ENCODE data around the gene AKAP1.

AKAP1 gene

DNA sequence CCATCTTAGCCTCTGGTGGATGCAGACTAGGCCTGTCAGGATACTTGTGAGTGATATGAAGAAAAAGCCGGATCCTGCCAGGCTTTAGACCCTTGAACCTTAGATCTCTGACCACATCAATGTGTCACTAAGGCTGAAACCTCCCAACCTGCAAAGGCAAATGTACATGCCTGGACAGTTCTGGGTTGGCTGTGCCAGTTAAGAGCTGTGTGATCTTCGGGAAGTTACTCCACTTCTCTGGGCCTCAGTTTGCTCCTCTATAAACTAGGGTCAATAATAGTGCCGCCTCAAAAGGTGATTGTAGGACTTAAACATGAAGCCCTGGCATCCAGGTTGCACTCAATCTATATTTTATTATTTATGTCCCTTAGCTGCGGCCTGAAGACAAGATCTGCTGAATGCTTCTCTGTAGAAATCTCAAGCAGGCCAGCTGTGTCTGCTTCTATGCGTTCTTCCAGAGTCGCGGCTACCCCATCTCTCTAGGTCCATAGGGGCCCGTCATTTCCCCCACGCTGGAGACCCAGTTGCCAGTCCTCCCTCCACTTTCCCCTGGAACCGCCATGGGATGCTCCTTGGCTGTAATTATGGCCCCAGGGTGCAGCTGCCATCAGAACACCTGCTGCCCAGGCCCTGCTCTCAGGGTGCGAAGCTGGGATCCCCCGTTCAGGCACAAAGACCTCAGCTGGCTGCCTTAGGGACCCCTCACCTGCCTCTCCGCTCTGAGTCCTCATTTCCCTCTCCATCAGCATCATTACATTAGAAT is 50.2 kb downstream of the AKAP1 start:
- no peak for DNase-seq

DNA sequence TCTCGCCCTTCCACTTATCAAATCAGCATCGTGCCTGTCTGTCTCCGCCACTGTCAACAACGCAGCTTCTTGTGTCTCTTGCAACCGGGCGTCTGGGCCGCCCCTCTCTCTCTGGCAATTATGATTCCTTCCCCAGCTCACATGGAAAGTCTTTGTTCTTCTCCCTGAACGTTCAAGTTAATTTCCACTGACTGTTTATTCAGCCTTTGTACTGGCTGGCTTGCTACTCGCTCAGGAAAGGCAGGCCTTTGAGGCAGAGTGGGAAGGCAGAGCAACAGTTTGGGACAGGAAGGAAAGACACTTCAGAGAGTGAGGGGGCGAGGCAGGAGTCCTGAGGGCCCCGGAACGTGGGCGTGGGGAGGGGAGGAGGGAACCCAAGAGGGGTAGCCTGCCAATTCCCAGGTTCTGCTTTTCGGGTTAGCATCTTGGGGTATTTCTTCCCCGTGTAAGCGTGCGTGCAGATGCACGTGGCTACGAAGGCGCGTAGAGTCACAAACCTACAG is 50.8 kb downstream of the AKAP1 start:
- DNase-seq = no peak

DNA sequence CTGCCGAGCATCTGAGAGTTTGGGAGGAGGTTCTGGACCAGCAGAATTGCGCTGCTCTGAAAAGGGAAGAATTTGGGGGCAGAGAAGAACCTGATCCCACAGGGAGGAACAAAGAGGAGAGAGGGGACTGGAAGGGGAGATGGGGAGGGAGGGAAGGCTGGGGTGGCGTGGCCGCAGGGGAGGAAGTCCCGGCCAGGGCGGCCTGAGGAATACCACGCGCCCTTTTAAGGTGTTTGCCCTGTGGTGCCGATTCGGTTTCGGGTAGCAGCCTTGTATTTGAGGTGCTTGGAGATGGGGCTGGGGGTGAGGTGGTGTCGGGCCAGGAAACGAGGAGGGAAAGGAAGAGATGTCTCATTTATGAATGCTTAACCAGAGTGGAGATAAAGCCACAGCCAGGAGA is 51.3 kb downstream of the AKAP1 start:
- DNase-seq = no peak

DNA sequence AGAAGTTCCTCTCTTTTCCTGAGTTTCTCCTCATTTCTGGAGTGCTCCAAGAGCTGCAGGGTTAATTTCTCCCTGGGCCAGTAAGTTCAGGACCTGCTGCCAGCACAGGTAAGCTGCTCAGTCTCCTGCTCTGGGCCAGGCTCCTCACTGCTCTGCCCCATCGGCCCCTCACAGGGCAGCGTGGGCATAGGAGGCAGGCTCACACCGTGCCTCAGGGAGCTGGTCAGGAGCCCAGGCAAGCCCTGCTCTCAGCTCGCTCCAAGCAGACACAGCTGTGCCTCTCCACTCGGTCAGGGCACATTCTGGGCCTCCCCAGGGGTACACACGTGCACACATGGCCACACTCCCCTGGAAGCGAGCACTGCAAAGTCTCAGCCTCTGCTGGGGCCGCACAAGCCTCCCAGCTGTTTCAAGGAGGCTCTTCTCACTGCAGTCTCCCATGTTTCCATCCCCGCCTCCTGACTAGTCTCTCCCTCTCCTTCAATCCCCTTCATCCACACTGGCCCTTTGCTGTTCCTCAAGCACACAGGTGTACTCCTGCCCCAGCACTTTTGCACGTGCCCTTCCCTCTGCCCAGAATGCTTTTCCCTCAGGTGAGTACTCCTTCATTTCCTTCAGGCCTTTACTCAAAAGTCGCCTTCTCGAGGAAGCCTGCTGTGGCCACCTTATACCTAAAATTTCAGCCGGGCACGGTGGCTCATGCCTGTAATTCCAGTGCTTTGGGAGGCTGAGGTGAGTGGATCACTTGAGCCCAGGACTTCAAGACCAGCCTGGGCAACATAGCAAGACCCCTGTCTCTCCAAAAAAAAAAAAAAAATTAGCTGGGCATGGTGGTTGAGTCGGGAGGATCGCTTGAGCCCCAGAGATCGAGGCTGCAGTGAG is 53.2 kb downstream of the AKAP1 start:
- DNase-seq = no peak

DNA sequence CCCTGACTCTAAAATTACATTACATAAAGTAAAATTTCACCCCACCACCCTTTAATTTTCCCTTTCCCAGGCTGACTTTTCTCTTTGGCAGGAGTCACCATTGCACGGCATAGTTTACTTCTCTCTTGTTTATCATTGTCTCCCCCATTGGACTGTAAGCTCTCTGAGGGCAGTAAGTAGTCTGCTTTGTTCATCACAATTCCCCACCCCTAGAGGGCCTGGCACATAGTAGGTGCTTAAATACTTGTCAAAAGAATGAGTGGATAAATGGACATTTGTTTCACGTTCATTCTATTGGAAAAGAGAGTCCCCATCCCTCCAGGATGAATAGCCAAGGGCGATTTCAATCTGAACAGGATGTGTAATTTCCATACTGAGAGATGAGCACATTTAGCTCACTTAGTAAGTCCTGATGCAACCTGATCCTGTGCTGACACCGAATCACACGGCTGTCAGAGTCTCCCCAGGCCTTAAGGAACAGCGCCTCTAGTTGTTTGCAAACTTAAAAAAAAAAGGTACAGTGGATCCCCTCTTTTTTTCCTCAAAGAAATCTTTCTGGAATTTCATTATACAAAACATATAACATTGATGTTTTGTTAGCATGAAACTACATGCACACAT is 54.0 kb downstream of the AKAP1 start:
- no peak for DNase-seq

DNA sequence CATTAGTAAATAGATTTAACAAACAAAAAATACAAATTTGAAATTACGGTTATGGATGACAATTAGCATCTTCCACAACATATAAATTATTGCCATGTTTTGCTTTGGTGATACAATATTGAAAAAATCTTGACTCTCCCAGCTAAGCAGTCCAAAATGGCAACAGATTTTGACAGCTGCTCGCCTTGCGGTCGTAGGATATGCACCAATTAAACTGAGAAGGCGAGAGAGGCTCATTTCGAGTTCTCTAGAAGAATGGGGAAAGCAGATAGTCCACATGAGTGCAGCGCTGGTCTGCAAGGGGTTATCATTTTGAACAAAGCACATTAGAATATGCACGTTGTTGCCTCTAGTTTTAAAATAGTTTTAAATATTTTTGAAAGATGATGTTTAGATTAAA is 55.3 kb downstream of the AKAP1 start:
- no peak for DNase-seq

DNA sequence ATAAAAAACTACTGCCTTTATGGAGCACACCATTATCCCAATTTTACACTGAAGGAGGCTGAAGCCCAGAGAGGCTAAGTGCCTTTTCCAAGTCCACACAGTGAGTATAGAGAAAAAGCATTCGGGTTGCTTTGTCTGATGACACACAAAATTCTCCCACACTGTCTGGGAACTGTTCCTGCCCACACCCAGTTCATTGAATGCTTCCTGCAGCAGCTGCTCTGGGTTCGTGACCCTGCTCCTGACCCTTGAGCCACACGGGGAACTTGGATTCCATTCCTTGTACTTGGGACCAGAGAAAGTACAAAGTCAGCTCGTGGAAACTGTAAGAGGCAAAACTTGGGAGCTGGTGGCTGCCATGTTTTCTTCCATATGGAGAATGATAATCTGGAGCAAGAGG is 57.9 kb downstream of the AKAP1 start:
- no peak for DNase-seq

DNA sequence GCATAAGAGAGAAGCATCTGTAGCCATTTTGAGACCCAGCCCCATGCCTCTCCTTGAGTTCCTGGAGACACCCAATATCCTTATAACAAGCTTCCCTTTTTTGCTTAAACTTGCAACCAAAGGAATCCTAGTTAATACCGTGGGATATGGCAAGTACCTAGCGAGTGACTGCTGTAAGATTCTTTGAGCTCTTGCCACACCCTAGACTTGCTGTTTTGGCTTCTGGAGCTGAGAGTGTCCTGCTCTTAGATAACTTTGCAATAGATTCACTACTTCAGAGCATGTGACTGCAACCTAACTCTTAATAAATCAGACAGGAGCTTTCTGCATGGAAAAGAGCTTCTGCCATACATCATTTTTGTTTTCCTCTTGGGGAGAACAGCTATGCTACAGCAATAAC is 58.3 kb downstream of the AKAP1 start:
- DNase-seq = no peak

DNA sequence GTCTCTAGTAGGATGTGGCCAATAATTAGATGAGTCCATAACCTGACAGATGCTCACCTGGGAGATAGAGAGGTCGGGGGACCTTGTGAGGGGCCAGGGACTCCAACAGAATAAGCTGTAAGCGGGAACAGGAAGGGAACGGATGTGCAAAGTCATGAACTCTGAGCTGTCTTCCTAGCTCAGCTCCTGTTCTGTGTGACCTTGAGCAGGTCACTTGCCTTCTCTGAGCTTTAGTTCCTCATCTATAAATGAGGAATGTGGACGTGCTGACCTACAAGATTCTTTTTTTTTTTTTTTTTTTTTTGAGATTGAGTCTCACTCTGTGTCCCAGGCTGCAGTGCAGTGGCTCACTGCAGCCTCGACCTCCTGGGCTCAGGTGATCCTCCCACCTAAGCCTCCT is 58.9 kb downstream of the AKAP1 start:
- DNase-seq = no peak

DNA sequence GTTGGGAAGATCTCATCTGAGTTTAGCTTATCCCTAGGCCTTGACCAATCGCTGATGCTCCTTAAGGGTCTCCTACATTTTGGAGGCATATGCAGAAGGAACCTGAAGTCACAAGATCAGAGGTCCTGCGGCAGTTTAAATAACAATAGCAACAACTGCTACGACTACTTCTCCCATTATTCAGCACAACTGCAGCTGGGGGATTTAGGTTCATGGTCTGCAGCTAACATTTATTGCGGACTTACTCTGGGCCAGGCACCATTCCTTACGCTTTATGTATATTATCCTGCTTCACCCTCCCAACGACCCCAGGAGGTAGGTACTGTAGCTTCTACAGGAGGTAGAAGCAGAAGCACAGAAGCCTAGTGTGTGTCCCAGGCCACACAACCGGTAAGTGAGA is 59.5 kb downstream of the AKAP1 start:
- DNase-seq = no peak

DNA sequence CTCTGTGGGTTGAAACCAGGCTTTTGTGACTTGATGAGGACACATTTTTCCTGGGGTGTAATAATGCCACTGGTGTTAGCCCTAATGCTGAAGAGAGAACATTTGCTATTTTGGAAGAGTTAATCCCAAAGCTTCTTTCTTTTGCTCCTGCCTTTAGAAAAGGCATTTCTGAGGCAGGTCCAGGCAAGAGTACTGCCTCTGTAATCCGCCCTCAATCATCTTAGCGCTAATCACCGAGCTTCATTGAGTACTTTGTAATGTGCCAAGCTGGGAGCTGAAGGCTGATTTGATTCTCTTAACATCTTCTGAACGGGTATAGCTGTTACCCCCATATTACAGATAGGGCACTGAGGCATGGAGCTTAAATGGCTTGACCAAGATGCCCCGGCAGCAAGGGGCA is 60.3 kb downstream of the AKAP1 start:
- DNase-seq = no peak

DNA sequence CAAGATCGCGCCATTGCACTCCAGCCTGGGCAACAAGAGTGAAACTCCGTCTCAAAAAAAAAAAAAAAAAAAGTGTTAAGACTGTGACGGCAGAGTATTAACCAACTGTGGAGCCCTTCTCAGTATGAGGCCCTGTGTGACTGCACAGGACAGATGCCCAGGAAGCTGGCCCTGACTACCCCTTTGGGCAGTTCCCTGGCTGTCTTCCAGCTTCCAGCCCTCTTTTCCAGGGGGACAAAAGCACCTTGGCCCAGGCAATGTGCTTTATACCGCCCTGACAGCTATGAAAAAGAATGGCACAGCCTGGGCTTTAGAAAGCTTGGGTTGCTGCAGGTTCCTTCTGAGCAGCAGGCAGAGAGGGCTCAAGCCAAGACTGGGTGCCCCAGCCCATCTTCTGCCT is 61.2 kb downstream of the AKAP1 start:
- DNase-seq = no peak

DNA sequence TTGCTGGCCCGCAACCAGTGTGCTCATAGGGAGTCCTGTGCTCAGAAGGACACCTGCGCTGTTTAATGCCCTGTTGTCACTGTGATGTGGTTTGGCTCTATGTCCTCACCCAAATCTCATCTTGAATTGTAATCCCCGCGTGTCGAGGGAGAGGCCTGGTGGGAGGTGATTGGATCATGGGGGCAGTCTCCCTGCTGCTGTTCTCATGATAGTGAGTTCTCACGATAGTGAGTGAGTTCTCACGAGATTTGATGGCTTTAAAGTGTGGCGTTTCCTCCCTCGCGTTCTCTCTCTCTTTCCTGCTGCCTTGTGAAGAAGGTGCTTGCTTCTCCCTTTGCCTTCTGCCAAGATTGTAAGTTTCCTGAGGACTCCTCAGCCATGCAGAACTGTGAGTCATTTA is 66.8 kb downstream of the AKAP1 start:
- DNase-seq = no peak

DNA sequence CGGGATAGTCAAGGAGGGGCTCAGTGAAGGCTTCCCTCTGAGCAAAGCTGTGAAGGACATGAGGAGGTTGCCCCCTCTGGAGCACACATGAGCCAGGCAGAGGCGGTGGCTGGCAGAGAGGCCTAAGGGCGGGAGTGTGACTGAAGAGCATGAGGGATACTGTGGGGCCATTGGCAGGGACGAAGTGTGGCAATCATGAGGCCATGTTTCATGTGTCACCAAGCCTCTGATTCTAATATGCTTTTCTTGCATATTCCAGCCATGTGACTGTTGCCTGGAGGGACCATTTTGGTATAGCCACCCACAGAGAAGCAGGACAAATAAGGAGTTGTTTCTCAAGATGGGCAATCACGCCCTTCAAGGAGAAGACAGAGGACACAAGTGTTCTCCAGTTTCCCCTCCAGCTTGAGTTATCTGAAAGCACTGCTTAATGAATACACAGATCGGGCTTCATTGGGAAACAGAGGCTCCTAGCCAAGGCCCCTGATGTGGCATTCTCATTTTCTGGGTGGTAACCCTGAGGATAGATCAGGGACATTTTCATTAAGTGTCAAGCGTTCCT is 68.0 kb downstream of the AKAP1 start:
- DNase-seq = no peak

DNA sequence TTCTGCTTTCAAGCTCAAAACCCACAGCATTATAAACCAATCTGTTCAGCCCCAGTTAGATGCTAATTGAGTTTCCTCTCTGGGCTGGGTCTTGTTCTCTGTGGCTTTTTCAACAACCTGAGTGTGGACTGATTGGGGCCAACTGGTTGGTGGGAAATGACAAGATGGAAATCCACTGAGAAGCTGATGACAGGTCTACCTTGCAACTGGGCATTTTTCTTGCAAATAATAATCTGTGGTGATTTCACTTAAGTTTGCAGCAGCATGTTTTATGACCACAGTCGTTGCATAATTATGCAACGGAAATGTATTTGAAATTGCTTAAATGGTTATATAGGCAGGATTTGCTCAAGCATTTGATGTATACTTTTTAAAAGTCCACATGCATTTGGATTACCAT is 69.9 kb downstream of the AKAP1 start:
- DNase-seq = no peak

DNA sequence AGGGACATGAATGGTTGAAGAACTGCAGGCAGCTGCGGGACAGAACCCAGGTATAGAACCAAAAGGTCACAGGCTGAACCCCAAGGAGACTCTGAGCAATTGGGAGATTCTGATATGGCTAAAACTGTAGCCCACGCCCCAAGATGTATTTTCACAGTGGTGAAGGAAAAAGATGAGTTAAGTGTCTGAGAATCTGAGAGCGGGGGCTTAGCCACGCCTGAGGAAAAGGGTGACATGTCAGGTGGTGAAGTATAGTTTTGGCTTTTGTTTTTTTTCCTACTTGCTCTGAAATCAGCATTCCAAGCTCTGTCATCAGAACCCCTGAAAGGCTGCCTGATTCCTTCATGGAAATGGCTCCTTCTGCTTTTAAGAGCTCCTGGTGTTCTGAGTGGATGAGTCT is 73.3 kb downstream of the AKAP1 start:
- no peak for DNase-seq

DNA sequence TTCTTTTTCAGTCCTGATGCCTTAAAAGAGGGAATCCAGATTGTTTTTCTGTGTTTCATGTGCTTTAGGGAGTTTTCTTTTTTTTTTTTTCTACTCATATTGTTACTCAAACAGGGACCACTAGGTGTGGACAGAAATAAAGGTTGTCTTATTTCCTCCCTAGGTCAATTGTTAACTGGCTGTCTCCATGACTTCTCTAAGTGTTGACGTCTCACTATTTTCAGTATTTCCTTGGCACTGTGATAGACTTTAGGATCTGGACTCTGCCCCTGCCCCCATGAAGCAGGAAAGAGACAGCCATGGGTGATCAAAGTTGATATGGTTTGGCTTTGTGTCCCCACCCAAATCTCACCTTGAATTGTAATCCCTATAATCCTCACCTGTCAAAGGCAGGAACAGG is 73.7 kb downstream of the AKAP1 start:
- DNase-seq = no peak

DNA sequence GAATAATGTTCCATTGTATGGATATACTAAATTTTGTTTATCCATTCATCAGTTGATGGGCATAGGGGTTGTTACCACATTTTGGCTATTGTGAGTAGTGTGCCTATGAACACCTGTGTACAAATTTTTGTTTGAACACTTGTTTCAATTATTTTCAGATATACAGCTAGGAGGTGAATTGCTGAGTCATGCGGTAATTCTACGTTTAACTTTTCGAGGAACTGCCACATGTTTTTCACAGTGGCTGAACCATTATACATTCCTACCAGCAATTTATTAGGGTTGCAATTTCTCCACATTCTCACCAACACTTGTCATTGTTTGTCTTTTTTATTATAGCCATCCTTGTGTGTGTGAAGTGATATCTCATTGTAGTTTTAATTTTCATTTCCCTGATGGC is 75.6 kb downstream of the AKAP1 start:
- no peak for DNase-seq

DNA sequence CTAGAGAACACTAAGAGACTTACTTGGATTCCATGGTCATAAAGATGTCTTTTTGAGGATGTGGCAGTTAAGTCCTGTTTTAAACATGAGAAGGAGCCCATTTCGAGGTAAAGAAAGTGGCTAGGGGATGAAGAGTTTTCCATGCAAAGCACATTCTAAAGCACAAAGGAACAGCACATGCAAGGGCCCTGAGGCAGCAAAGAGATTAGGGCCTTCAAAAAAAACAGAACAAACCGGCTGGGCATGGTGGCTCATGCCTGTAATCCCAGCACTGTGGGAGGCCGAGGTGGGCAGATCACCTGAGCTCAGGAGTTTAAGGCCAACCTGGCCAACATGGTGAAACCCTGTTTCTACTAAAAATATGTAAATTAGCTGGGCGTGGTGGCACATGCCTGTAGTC is 79.8 kb downstream of the AKAP1 start:
- no peak for DNase-seq

DNA sequence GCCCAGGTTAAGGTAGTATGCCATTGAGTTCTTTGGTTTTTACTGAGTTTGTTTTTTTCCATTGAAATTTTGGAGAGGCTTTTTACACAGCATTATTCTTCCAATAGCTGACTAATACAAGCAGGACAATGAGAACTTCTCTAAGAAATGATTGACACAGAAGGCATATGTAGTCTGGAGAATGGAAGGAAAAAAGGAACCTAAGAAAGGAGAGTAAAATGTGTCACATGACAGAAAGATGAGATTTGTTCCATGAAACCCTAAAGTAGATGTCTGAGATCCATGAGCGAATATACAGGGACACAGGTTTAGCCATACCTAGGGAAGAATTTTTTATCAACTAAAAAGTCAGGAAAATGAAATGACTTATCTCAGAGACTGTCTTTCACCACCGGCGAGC is 80.7 kb downstream of the AKAP1 start:
- DNase-seq = no peak

DNA sequence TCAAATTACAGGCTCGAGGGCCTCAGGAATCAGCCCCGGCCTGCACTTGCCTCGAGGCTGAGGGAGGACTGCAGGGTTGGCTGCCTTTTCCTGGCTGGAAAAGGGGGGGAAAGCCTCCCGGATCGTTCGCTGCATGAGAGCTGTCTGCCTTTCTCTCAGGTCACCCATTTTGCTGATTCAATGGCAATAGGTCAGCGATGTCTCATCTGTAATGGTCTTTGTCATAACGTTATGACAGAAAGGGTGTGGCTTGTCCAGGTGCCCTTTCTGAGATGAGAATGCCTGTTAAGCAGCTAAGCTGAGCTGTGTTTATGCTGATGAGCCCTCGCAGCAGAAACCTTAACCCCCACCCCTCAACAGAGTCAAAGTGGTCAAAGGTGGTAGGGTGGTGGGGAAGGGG is 81.8 kb downstream of the AKAP1 start:
- no peak for DNase-seq

DNA sequence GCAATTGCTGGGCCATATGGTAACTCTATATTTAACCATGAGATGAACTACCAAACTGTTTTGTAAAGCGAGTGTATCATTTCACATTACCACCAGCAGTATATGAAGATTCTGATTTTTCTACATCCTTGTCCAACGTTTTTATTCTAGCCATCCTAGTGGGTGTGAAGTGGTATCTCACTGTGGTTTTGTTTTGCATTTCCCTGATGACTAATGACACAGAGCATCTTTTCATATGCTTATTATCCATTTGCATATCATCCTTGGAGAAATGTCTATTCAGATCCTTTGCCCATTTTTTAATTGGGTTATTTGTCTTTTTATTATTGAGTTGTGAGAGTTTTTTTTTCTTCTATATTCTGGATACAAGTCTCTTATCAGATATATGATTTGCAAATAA is 83.6 kb downstream of the AKAP1 start:
- no peak for DNase-seq

DNA sequence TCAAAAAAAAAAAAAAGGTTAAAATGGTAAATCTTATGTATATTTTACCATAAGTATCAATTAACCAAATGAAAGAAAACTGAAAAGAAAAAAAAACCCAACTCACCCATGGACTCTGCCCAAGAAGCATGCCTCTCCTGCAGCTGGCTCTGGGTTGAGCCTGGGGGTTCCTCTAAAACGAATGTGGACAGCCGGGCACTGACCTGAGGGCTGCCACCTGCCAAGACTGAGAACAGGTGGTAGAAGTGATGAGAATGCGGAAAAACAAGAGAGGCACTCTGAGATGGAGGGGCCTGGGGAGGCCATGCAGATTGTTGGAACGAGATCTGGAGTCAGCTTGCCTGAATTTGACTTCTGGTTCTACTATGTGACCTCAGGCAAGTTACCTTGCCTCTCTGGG is 85.8 kb downstream of the AKAP1 start:
- no peak for DNase-seq

Measured in cerebellar nuclear complex (tissue), 1 donor.